ENCODE data around the gene ENC1.

DNA sequence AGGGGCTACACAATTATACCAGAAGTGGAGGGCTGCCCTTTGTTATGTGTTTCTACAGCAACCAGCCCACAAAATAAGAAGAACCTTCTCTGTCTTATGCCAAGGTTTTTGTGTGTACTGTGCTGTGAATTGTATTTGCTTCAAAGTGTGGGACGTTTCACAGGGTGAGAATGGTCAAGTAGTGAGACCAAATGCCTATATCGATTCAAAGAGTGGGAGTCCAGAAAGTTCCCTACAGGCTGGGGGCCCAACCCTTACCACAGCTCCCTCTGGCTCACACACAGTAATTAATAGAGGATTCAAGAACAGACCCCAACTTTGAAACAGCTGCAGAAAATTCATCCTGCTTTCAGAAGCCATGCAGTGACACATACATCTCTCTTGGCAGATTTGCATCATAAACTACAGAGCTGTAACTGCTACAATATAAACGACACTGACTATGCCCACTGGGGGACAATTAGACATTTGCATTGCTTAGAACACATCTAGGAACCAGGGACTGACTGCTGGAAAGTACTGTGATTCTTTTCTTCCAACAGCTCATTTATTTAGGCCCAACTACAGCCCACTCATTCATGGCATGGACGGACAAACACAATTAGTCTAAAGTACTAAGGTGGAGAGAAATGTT, 12.8 kb downstream of the ENC1 start:
- TF ChIP-seq, protein P1, sequence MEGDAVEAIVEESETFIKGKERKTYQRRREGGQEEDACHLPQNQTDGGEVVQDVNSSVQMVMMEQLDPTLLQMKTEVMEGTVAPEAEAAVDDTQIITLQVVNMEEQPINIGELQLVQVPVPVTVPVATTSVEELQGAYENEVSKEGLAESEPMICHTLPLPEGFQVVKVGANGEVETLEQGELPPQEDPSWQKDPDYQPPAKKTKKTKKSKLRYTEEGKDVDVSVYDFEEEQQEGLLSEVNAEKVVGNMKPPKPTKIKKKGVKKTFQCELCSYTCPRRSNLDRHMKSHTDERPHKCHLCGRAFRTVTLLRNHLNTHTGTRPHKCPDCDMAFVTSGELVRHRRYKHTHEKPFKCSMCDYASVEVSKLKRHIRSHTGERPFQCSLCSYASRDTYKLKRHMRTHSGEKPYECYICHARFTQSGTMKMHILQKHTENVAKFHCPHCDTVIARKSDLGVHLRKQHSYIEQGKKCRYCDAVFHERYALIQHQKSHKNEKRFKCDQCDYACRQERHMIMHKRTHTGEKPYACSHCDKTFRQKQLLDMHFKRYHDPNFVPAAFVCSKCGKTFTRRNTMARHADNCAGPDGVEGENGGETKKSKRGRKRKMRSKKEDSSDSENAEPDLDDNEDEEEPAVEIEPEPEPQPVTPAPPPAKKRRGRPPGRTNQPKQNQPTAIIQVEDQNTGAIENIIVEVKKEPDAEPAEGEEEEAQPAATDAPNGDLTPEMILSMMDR (IDR thresholded peaks at IDR 0.05; ENCODE audit: control extremely low read depth in 1 of 3, insufficient read depth in 1 of 3, low read depth in 1 of 3, low read length in 3 of 3): no peak
- TF ChIP-seq EZH2 (IDR thresholded peaks at IDR 0.05; ENCODE audit: low read depth, low read length, severe bottlenecking) (no peak), CEBPB (IDR thresholded peaks at IDR 0.05; ENCODE audit: low read depth, low read length) (no peak), CHD2 (IDR thresholded peaks at IDR 0.05; ENCODE audit: low read length) (no peak), RAD21 (IDR thresholded peaks at IDR 0.05 in 1 of 2, conservative IDR thresholded peaks at IDR 0.05 in 1 of 2; ENCODE audit: low read depth in 2 of 2, low read length in 2 of 2) (no peak), RFX5 (IDR thresholded peaks at IDR 0.05; ENCODE audit: borderline replicate concordance, low read depth, low read length) (no peak), KDM1A (IDR thresholded peaks at IDR 0.05; ENCODE audit: borderline replicate concordance, low read length) (no peak)
- TF ChIP-seq, protein P2, sequence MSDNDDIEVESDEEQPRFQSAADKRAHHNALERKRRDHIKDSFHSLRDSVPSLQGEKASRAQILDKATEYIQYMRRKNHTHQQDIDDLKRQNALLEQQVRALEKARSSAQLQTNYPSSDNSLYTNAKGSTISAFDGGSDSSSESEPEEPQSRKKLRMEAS (IDR thresholded peaks at IDR 0.05): no peak
